ENCODE results near the gene OR52H1.

OR52H1 gene

DNA sequence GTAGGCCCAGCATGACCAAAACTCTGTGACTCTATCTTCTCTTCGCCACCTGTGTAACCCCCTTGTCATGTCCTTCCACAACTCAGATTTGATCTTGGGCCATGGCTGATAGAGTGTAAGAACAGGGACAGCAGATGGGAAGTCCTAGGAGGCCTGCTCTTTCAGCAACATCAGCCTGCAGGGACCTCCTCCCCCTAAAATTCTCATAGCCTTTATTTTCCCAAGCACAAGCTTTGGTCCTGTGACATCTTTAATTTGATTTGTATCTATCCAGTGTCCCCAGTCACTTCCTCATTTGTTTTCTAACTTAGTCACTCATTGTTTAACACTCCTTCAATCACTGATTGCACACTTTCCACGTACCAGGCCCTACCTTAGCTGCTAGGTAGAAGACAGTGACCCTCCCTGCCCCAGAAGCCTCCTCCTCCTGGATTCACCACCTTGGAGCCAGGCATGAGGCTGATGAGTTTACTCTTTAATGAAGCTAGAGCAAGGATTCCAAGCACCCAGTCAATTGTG is 43.9 kb downstream of the OR52H1 start:
- ATAC-seq = no peak

DNA sequence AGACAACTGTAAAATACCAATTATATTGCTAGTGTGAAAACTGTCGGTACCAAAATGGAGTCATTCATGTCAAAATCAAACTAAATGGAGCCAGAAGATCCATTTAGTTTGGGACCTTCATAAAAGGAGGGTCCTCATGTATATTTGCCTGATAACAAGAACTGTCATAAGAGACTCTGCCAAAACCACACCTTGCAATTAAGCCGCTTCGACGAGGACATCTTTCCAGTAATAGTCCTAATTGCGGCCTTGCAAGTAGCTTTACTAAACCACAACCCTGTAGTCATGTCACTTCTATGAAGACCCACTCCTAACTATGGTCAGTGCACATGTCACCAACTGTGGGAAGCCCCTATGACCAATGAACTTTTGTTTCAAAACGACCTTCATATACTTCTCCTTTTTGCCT is 47.9 kb downstream of the OR52H1 start:
- TF ChIP-seq GLIS3 (CRISPR knock-in tag; IDR thresholded peaks at IDR 0.05) (no peak), BACH2 (CRISPR knock-in tag; IDR thresholded peaks at IDR 0.05; ENCODE audit: borderline replicate concordance) (no peak), ZC3H10 (CRISPR knock-in tag; IDR thresholded peaks at IDR 0.05) (no peak), ESRRG (CRISPR knock-in tag; IDR thresholded peaks at IDR 0.05) (no peak), OSR1 (CRISPR knock-in tag; IDR thresholded peaks at IDR 0.05) (no peak), ARNTL (CRISPR knock-in tag; IDR thresholded peaks at IDR 0.05; ENCODE audit: borderline replicate concordance, low read depth) (no peak), ZNF70 (CRISPR knock-in tag; IDR thresholded peaks at IDR 0.05) (no peak), ZFP3 (CRISPR knock-in tag; IDR thresholded peaks at IDR 0.05) (no peak), RARB (CRISPR knock-in tag; IDR thresholded peaks at IDR 0.05) (no peak)
- ATAC-seq = no peak

More for the DNA sequence above, 43.9 kb downstream of the OR52H1 start:
- TF ChIP-seq SNAI2 (CRISPR knock-in tag; IDR thresholded peaks at IDR 0.05) (no peak), ZFP3 (CRISPR knock-in tag; IDR thresholded peaks at IDR 0.05) (no peak), BACH2 (CRISPR knock-in tag; IDR thresholded peaks at IDR 0.05; ENCODE audit: borderline replicate concordance) (no peak), OSR1 (CRISPR knock-in tag; IDR thresholded peaks at IDR 0.05) (no peak), ZNF565 (CRISPR knock-in tag; conservative IDR thresholded peaks at IDR 0.05; ENCODE audit: low read depth) (no peak), ESRRG (CRISPR knock-in tag; IDR thresholded peaks at IDR 0.05) (no peak), ZNF70 (CRISPR knock-in tag; IDR thresholded peaks at IDR 0.05) (no peak), TCF4 (CRISPR knock-in tag; IDR thresholded peaks at IDR 0.05; ENCODE audit: borderline replicate concordance) (no peak), TOX (CRISPR knock-in tag; IDR thresholded peaks at IDR 0.05; ENCODE audit: borderline replicate concordance) (no peak), ISL1 (CRISPR knock-in tag; IDR thresholded peaks at IDR 0.05) (no peak), CSDC2 (CRISPR knock-in tag; IDR thresholded peaks at IDR 0.05) (no peak), RARB (CRISPR knock-in tag; IDR thresholded peaks at IDR 0.05) (no peak), ZC3H10 (CRISPR knock-in tag; IDR thresholded peaks at IDR 0.05) (no peak)
- TF ChIP-seq, protein P1, sequence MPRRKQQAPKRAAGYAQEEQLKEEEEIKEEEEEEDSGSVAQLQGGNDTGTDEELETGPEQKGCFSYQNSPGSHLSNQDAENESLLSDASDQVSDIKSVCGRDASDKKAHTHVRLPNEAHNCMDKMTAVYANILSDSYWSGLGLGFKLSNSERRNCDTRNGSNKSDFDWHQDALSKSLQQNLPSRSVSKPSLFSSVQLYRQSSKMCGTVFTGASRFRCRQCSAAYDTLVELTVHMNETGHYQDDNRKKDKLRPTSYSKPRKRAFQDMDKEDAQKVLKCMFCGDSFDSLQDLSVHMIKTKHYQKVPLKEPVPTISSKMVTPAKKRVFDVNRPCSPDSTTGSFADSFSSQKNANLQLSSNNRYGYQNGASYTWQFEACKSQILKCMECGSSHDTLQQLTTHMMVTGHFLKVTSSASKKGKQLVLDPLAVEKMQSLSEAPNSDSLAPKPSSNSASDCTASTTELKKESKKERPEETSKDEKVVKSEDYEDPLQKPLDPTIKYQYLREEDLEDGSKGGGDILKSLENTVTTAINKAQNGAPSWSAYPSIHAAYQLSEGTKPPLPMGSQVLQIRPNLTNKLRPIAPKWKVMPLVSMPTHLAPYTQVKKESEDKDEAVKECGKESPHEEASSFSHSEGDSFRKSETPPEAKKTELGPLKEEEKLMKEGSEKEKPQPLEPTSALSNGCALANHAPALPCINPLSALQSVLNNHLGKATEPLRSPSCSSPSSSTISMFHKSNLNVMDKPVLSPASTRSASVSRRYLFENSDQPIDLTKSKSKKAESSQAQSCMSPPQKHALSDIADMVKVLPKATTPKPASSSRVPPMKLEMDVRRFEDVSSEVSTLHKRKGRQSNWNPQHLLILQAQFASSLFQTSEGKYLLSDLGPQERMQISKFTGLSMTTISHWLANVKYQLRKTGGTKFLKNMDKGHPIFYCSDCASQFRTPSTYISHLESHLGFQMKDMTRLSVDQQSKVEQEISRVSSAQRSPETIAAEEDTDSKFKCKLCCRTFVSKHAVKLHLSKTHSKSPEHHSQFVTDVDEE (CRISPR knock-in tag; IDR thresholded peaks at IDR 0.05) = no peak
- TF ChIP-seq, protein P2, sequence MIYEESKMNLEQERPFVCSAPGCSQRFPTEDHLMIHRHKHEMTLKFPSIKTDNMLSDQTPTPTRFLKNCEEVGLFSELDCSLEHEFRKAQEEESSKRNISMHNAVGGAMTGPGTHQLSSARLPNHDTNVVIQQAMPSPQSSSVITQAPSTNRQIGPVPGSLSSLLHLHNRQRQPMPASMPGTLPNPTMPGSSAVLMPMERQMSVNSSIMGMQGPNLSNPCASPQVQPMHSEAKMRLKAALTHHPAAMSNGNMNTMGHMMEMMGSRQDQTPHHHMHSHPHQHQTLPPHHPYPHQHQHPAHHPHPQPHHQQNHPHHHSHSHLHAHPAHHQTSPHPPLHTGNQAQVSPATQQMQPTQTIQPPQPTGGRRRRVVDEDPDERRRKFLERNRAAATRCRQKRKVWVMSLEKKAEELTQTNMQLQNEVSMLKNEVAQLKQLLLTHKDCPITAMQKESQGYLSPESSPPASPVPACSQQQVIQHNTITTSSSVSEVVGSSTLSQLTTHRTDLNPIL (CRISPR knock-in tag; IDR thresholded peaks at IDR 0.05; ENCODE audit: low read depth) = no peak
- TF ChIP-seq, protein P3, sequence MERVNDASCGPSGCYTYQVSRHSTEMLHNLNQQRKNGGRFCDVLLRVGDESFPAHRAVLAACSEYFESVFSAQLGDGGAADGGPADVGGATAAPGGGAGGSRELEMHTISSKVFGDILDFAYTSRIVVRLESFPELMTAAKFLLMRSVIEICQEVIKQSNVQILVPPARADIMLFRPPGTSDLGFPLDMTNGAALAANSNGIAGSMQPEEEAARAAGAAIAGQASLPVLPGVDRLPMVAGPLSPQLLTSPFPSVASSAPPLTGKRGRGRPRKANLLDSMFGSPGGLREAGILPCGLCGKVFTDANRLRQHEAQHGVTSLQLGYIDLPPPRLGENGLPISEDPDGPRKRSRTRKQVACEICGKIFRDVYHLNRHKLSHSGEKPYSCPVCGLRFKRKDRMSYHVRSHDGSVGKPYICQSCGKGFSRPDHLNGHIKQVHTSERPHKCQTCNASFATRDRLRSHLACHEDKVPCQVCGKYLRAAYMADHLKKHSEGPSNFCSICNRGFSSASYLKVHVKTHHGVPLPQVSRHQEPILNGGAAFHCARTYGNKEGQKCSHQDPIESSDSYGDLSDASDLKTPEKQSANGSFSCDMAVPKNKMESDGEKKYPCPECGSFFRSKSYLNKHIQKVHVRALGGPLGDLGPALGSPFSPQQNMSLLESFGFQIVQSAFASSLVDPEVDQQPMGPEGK (CRISPR knock-in tag; IDR thresholded peaks at IDR 0.05; ENCODE audit: borderline replicate concordance) = no peak

DNA sequence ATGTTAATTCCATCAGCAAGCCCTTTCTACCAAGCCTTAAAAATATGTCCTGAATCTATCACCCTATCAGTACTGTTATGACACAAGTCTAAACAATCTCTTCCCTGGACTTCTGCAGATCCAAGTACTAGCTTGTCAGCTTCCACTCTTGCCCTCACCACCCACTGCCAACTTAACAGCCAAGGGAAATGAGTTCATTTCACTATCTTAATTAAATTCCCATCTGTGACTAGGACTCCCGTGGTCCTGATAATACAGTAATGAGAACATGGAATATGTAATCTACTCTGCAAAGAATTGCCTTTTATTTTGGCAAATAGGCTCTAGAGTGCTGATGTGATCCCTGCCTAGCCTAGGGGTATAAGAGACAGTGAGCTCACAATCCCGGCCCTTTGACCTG is 48.7 kb downstream of the OR52H1 start:
- no peak for TF ChIP-seq TCF4 (CRISPR knock-in tag; IDR thresholded peaks at IDR 0.05; ENCODE audit: borderline replicate concordance)
- ATAC-seq = no peak

All from SK-N-SH treated with all-trans-retinoic acid at 6 μM for 48 hours (cell line).